Trophoblast cell (in vitro differentiated cells and primary cell): ENCODE measurements around the gene TMEM134.

Experiments used
- DNase-seq, 2 donors: peaks; one replicate each; pipeline ENCODE4 v3.0.0-alpha.2; 2016
- H2AFZ ChIP-seq: 2 replicates; pipeline ENCODE4 v1.6.1; 2013; ENCODE audit warnings: low read length, moderate library complexity, mild to moderate bottlenecking; ENCODE audit not compliant: insufficient read depth, poor library complexity
- H2AK5ac ChIP-seq: 2 replicates; pipeline ENCODE4 v1.6.1; 2013; ENCODE audit warnings: mild to moderate bottlenecking, low read length
- H2BK120ac ChIP-seq: 2 replicates; pipeline ENCODE4 v1.6.1; 2013; ENCODE audit warnings: low read length, mild to moderate bottlenecking, moderate library complexity; ENCODE audit not compliant: insufficient read depth, poor library complexity
- H2BK12ac ChIP-seq: 2 replicates; pipeline ENCODE4 v1.6.1; 2013; ENCODE audit warnings: mild to moderate bottlenecking, low read length, moderate library complexity
- H2BK5ac ChIP-seq: 2 replicates; pipeline ENCODE4 v1.6.1; 2013; ENCODE audit warnings: low read length, low read depth, moderate library complexity, mild to moderate bottlenecking; ENCODE audit not compliant: poor library complexity
- H3K14ac ChIP-seq: 2 replicates; pipeline ENCODE4 v1.6.1; 2013; ENCODE audit warnings: mild to moderate bottlenecking, low read length
- H3K18ac ChIP-seq: 2 replicates; pipeline ENCODE4 v1.6.1; 2013; ENCODE audit warnings: mild to moderate bottlenecking, low read length
- H3K23ac ChIP-seq: 2 replicates; pipeline ENCODE4 v1.6.1; 2013; ENCODE audit warnings: low read length
- H3K27ac ChIP-seq: 2 replicates; pipeline ENCODE4 v1.5.1; 2013; ENCODE audit warnings: low read depth, mild to moderate bottlenecking, inconsistent platforms, low read length, moderate library complexity
- H3K27me3 ChIP-seq: 2 replicates; pipeline ENCODE4 v1.6.1; 2013; ENCODE audit warnings: inconsistent platforms, mild to moderate bottlenecking, low read length, moderate library complexity; ENCODE audit not compliant: insufficient read depth
- H3K36me3 ChIP-seq, 2 experiments: 1 replicate in 1 of 2; 2 replicates in 1 of 2; pipeline ENCODE4 v1.6.1; 2013; ENCODE audit warnings: low read length in 2 of 2, mild to moderate bottlenecking in 2 of 2, moderate library complexity in 1 of 2; ENCODE audit not compliant: insufficient read depth in 2 of 2, control insufficient read depth in 1 of 2
- H3K4ac ChIP-seq: 2 replicates; pipeline ENCODE4 v1.6.1; 2013; ENCODE audit warnings: low read depth, mild to moderate bottlenecking, low read length, moderate library complexity
- H3K4me1 ChIP-seq, 2 experiments: 1 replicate in 1 of 2; 2 replicates in 1 of 2; pipeline ENCODE4 v1.6.1; 2013; ENCODE audit warnings: low read length in 2 of 2, mild to moderate bottlenecking in 2 of 2, moderate library complexity in 1 of 2; ENCODE audit not compliant: insufficient read depth in 2 of 2, control insufficient read depth in 1 of 2
- H3K4me2 ChIP-seq: 2 replicates; pipeline ENCODE4 v1.6.1; 2013; ENCODE audit warnings: inconsistent platforms, mild to moderate bottlenecking, low read length, moderate library complexity
- H3K4me3 ChIP-seq: 2 replicates; pipeline ENCODE4 v1.5.1; 2013; ENCODE audit warnings: mild to moderate bottlenecking, low read depth, low read length, inconsistent platforms
- H3K79me1 ChIP-seq: one replicate; pipeline ENCODE4 v1.6.1; 2013; ENCODE audit warnings: low read length
- H3K79me2 ChIP-seq: 2 replicates; pipeline ENCODE4 v1.6.1; 2013; ENCODE audit warnings: low read length, mild to moderate bottlenecking; ENCODE audit not compliant: control insufficient read depth, insufficient read depth, poor library complexity
- H3K9ac ChIP-seq: 2 replicates; pipeline ENCODE4 v1.6.1; 2013; ENCODE audit warnings: mild to moderate bottlenecking, low read length
- H3K9me3 ChIP-seq: 2 replicates; pipeline ENCODE4 v1.6.1; 2013; ENCODE audit warnings: low read depth, mild to moderate bottlenecking, control low read depth, inconsistent platforms, low read length; ENCODE audit not compliant: insufficient read depth
- H4K12ac ChIP-seq: 2 replicates; pipeline ENCODE4 v1.6.1; 2013; ENCODE audit warnings: low read depth, mild to moderate bottlenecking, low read length, moderate library complexity
- H4K8ac ChIP-seq: 2 replicates; pipeline ENCODE4 v1.6.1; 2013; ENCODE audit warnings: low read depth, mild to moderate bottlenecking, low read length, moderate library complexity
- H4K91ac ChIP-seq: one replicate; pipeline ENCODE4 v1.6.1; 2013; ENCODE audit warnings: low read depth, mild to moderate bottlenecking, low read length, moderate library complexity
- WGBS: extraction: QIAGEN DNeasy Blood & Tissue Kit; methylation state at CpG from one replicate; pipeline ENCODE4 v1.1.7; 2013; ENCODE audit warnings: missing lambda C conversion rate; ENCODE audit not compliant: insufficient read length, insufficient coverage; ENCODE audit errors: extremely low coverage; 5-methylcytosine and 5-hydroxymethylcytosine counted together

Gene TMEM134

DNA sequence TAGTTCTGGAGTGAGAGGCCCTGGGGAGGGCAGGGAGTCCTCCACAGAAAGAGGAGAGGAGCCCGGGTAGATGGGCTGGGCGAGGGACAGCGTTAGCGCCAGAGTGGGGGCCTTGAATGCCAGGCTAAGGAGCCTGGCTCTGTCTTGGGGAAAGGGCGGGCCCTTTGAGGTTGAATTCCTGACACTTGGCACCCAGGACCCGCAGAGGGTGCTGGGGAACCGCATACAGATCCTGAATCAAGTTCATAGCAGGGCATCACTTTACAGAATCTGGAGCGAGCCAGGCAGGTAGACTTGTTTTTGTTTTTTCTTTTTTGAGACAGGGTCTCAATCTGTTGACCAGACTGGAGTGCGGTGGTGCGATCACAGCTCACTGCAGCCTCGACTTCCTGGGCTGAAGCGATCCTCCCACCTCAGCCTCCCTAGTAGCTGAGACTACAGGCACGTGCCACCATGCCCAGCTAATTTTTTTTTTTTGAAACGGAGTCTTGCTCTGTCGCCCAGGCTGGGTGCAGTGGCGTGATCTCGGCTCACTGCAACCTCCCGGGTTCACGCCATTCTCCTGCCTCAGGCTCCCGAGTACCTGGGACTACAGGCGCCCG lies 47.5 kb downstream of the TMEM134 start:
- Histone ChIP-seq H4K12ac (peak overlapping the region; percentile 72), H3K27me3 (no peaks in the 10 kb centered on the region), H3K4ac (no peak overlapping the region), H3K9ac (no peak overlapping the region), H2BK120ac (no peak overlapping the region), H3K9me3 (peaks cover 2% of the 10 kb centered on the region), H2AFZ (peak overlapping the region; percentile 57), H3K4me1 (peaks cover 12% of the 10 kb centered on the region in 2 experiments), H2BK5ac (no peak overlapping the region), H3K23ac (no peak overlapping the region), H3K79me1 (peaks cover 2% of the 10 kb centered on the region), H4K91ac (peak overlapping the region; percentile 13), H3K14ac (no peak overlapping the region), H3K4me2 (peak overlapping the region; percentile 50), H3K4me3 (no peak overlapping the region), H4K8ac (peak overlapping the region; percentile 91), H3K36me3 (no peaks in the 10 kb centered on the region), H3K27ac (no peak overlapping the region), H2AK5ac (no peak overlapping the region), H3K79me2 (peaks cover 2% of the 10 kb centered on the region), H3K18ac (peak overlapping the region; percentile 29), H2BK12ac (no peak overlapping the region)
- no CpG with 5 or more reads among the region's 22 CpGs for WGBS
- DNase-seq = no peak

- peak; percentile 95 to 98 for DNase-seq
- peak overlapping the region; percentile 74 for H3K4me3 ChIP-seq
- H2BK120ac ChIP-seq = no peak overlapping the region
- peak overlapping the region; percentile 69 for H3K27ac ChIP-seq
- no peak overlapping the region for H3K23ac ChIP-seq
- H3K9me3 ChIP-seq = peaks cover 2% of the 10 kb centered on the region
- H3K27me3 ChIP-seq = no peaks in the 10 kb centered on the region
- peak overlapping the region; percentile 88 for H2AK5ac ChIP-seq
- peak overlapping the region; percentile 39 for H3K4ac ChIP-seq
- peak overlapping the region; percentile 92 for H2AFZ ChIP-seq
- H2BK12ac ChIP-seq = peak overlapping the region; percentile 28
- H3K36me3 ChIP-seq = no peaks in the 10 kb centered on the region
- peak overlapping the region; percentile 91 for H3K14ac ChIP-seq
- H4K8ac ChIP-seq = peak overlapping the region; percentile 91
- H3K4me1 ChIP-seq = peaks cover 12 to 14% of the 10 kb centered on the region in 2 experiments
- H4K91ac ChIP-seq = peak overlapping the region; percentile 52
- no CpG with 5 or more reads among the region's 97 CpGs for WGBS
- H3K4me2 ChIP-seq = peak overlapping the region; percentile 98
- peak overlapping the region; percentile 69 for H3K9ac ChIP-seq
- peaks cover 2% of the 10 kb centered on the region for H3K79me2 ChIP-seq
- H3K79me1 ChIP-seq = peaks cover 2% of the 10 kb centered on the region
- H3K18ac ChIP-seq = peak overlapping the region; percentile 68
- peak overlapping the region; percentile 31 for H2BK5ac ChIP-seq
- peak overlapping the region; percentile 72 for H4K12ac ChIP-seq
These were observed 48.2 kb downstream of the TMEM134 start for GRCh38 chr11:67420646-67421429.

DNA sequence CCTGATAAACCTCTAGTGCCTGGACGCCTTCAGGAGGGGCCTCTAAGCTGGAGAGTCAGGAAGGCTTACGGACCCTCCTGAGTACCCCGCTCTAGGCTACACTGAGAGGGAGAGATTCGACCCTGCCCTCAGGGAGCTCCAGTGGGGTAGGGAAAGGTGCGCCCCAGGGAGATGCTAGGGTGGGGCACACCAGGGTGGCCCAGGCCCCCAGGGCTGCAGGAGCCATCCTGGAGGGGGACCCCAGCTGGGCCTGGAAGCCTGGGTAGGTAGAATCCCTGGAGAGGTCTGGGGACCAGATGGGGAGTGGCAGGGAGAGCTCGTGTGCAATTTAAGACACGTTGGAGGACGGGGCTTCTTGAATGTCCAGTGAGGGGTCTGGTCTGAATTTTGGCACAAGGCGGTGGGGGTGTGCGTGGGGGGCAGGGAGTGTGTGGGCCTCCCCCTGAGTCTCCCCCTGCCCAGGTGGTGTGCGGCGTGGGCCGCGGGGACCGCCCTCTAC lies 48.9 kb downstream of the TMEM134 start:
- Histone ChIP-seq H3K36me3 (no peaks in the 10 kb centered on the region), H3K79me1 (peaks cover 2% of the 10 kb centered on the region), H3K18ac (peak overlapping the region; percentile 51), H3K4me3 (peak overlapping the region; percentile 74), H2AK5ac (peak overlapping the region; percentile 88), H3K23ac (no peak overlapping the region), H3K14ac (peak overlapping the region; percentile 45), H4K8ac (peak overlapping the region; percentile 72), H2AFZ (peak overlapping the region; percentile 92), H4K91ac (peak overlapping the region; percentile 8), H2BK5ac (no peak overlapping the region), H3K79me2 (peaks cover 2% of the 10 kb centered on the region), H3K4me1 (peaks cover 12 to 16% of the 10 kb centered on the region in 2 experiments), H3K4me2 (peak overlapping the region; percentile 98), H3K4ac (peak overlapping the region; percentile 16), H3K27ac (peak overlapping the region; percentile 69), H2BK12ac (no peak overlapping the region), H3K9ac (peak overlapping the region; percentile 39), H3K9me3 (peaks cover 2% of the 10 kb centered on the region), H4K12ac (peak overlapping the region; percentile 47), H3K27me3 (peaks cover 1% of the 10 kb centered on the region), H2BK120ac (no peak overlapping the region)
- no peak for DNase-seq
- no CpG with 5 or more reads among the region's 15 CpGs for WGBS

DNA sequence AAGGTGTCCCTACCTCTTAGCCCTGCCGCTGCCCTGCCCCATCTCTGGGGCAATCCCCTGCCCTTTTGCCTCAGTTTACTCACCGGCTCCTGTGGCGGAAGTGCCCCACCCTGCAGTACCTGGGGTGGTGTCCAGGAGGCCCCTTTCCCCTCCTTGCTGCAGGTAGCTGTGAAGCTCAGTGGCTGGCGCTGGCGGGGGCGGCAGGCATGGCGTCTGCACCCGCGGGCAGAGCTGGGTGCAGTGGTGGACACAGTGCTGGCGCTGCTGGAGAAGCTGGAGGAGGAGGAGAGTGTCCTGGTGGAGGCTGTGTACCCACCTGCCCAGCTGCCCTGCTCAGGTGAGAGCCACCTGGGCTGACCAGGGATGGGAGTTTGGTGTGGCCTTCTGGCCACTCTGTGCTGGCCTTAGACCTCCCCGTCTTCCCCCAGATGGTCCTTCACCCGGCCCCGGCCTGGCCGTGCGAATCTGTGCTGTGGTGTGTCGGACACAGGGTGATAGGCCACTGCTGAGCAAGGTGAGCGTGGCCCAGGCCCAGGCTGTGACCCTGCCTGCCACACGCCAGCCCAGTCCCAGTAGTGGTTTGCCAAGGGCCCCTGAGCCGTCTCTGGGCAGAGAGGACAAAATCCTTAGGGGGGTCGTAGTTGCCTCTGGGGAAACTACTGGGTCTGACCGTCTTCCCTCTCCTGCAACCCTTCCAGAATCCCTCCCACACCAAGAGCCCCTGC lies 49.6 kb downstream of the TMEM134 start:
- Histone ChIP-seq H3K36me3 (no peaks in the 10 kb centered on the region), H3K14ac (no peak overlapping the region), H4K8ac (no peak overlapping the region), H4K12ac (no peak overlapping the region), H3K23ac (no peak overlapping the region), H2AK5ac (no peak overlapping the region), H3K79me2 (peaks cover 2% of the 10 kb centered on the region), H2AFZ (no peak overlapping the region), H3K79me1 (peaks cover 2% of the 10 kb centered on the region), H3K4me1 (peaks cover 12 to 16% of the 10 kb centered on the region in 2 experiments), H3K27ac (no peak overlapping the region), H2BK120ac (no peak overlapping the region), H3K9ac (no peak overlapping the region), H3K4me3 (no peak overlapping the region), H3K27me3 (peaks cover 5% of the 10 kb centered on the region), H3K9me3 (peaks cover 2% of the 10 kb centered on the region), H3K4me2 (no peak overlapping the region), H4K91ac (no peak overlapping the region), H2BK5ac (no peak overlapping the region), H3K4ac (no peak overlapping the region), H3K18ac (no peak overlapping the region), H2BK12ac (no peak overlapping the region)
- no CpG with 5 or more reads among the region's 21 CpGs for WGBS
- no peak for DNase-seq
